HG02938 (cell line): ENCODE data around the gene GABRG3.

Experiments
- ATAC-seq: cut with Tn5 transposase; IDR thresholded peaks from one replicate; pipeline ENCODE4 v1.9.1; 2021; ENCODE audit warnings: mild to moderate bottlenecking, moderate library complexity; ENCODE audit not compliant: unreplicated experiment

GABRG3 gene

DNA sequence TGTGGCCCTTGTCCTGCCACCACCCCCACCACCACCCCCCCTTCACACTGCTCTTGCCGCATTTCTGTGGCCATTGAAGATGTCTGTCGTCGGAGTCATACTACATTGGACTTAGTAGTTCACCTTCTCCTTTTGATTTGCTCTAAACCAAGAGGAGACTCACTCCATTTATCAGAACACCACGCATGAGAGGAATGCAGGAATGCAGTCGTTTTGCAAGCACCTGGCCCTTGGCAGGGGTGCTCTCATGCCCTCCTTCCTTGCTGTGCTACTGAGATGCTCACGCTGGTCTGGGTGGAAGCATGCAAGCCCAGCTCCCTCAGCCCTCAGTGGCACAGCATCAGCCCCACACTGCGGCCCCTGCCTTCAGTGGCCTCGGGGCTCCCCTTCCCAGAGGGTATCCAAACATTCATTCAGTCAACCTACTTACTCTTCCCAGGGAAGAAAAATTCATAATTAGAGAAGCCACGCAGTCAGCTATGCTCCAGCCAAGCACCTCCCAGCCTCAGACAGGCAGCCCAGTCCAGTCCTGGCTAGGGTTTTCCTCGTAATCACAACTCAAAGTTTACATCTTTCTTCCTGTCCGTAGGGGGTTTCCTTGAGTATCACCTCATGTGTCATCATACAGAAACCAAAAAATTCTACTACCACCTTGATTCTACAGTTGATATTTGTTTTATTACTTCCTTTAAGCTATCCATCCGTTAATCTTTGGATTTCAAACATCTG lies 520.0 kb downstream of the GABRG3 start:
- ATAC-seq, result no peak

DNA sequence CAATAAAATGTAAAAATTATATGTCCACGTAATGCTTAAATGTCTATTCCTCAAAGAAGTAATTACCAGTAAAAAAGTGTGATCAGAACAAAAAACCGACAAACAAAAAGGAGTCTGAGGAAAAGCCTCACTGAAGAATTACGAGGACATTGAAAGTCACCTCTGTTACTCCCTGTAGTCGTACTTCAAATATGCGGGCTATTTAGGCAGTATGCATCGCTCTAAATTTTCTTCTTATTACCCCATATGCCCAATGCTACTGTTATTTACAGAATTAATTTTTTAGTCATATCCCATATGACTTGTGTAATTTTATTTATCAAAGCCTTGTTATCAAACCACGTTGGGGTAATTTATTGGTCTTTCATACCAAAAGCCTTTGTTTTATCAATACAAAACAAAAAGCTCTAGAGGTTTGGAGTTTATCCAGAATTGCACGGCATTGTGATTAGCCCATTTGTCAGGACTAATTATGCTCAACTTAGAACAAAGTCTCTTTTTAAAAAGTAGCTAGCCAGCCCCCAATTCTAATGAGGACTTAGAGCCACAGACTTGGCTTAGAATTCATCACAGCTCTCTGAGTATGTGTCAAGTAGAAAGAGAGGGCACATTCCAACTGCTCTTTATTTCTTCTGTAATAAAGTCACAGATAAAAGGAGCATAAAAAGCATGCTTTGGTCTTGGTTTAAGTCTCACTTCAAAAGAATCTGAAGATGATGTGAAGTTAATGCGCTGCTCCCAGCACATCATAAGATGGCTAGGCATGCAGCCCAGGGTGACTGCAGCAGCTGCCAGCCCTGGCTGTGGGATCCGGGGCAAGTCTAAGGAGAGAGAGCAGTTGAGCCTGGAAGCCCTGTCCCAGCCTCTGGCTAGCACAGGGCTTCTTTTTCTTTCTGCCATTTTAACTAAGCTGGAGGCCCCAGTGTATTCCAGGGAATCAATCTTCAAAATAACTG lies 521.0 kb downstream of the GABRG3 start:
- no peak for ATAC-seq

DNA sequence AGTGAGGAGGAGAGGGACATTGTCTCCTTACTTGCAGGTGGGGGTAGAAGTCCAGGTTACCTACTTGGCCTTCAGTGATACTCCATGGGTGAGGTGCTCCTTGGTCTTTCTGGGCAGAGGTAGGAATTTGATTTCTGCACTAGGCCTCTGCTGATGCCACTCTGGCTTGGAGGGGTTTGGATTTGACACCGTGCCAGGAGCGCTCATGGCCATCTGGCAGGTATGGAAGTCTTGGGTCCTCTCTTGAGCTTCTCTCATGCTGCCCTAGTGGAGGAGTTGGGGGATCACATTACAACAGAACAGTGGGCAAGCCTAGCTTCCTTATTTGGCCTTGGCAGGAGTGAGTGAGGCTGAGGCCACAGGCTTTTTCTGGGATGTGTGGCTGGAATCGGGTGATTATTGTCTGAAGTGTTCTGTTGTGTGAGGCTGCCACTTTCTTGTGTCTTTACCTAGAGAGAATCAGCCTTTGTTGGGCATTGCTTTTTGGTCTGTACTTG lies 525.0 kb downstream of the GABRG3 start:
- no peak for ATAC-seq

DNA sequence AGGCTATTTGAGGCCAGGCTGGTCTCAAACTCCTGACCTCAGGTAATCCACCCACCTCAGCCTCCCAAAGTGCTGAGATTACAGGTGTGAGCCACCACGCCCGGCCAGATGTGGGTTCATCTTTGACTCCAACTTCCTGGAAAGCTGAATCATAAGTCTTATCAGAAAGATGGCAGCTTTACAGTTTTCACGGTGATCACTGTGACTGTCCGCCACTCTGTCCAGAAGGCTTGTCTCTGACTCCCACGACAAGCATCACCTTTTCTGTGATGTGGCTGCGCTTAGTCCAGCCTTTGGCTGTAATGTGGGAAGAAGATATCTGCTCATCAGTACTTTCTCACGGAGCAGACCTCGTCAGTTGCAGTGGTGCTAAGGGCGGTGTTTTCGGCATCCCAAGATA lies 527.7 kb downstream of the GABRG3 start:
- ATAC-seq, result no peak

DNA sequence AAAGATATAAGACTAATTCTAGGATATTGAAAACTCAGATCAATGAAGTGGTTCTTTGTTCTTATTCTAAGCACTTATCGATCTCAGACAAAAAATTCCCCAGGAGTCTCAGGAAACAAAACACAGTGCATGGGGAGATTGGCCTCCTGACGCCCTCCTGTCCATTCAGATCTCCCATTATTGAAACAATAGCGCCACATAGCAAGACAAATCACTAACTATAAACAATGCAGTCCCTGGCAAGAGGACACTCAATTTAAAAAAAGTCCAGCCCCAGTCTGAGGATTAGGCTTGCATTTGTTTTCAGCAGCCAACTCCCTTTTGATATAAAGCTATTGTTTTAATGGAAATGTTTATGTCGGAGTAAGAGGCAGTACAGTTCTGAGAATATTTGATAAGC lies 528.2 kb downstream of the GABRG3 start:
- ATAC-seq, result no peak

DNA sequence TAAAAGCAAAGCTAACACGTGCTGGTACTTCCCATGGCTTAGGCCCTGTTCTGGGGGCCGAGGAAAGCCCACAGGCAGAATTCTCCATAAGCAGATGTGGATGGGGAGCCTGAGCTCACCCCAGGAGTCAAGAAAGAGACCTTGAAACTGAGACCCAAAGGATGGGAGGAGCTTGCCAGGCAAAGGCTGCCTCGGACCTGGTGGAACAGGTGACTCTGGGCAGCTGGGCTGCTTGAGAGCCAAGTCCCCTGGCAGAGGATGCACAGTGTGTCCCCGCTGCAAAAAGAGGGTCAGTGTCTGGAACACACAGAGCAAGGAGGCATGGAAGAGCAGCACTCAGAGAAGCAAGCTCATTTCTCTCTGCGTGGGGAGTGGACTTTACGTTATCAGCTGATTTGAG lies 528.7 kb downstream of the GABRG3 start:
- ATAC-seq, result no peak

DNA sequence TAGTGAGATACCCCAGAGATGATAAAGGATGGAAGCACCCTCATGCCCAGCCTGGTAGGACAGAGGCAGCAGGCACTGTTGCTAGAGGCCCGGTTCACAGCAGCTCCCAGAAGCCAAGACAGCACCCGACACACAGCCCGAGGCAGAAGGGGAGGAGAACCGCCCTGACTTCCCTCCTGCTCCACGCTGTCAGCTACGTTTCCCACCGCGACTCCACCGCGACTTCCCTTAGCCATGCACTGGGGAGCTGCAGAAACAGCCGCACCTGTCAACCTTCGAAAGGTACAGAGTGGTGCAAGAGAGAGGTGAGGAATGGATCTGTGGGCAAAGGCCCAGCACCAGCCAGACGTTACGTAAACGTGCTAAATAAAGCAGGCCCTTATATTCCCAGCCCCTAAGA lies 529.2 kb downstream of the GABRG3 start:
- no peak for ATAC-seq

DNA sequence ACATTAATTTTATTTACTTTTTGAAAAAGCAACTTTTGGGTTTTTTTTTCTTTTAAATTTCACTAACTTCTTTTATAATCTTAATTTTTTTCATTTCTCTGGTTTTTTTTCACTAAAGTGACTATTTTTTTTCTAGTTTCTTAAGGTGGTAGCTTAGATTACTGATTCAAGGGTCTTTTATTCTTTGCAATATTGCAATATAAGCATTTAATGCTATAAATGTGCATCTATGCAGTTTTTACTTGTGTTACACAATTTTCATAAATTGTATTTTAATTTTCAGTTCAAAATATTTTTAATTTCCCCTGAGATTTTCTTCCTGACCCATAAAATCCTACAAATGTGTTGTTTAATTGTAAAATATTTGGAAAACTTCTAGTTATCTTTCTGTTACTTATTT lies 535.8 kb downstream of the GABRG3 start:
- no peak for ATAC-seq

DNA sequence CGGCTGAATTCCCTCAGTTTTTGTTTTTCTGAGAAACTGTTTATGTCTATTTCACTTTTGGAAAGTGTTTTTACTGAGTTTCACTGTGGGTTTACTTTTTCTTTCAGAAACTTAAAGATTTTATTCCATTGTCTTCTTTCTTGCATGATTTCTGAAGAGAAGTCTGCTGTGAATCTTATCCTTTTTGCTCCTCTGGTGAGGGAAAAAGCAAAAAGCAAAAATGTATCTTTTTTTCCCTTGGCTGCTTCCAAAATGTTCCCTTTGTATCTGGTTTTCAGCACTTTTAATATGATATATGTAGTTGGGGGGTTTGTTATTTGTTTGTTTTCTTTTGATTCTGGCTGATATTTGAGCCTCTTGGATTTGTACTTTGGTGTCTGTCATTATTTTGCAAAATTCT lies 538.0 kb downstream of the GABRG3 start:
- ATAC-seq, result no peak

DNA sequence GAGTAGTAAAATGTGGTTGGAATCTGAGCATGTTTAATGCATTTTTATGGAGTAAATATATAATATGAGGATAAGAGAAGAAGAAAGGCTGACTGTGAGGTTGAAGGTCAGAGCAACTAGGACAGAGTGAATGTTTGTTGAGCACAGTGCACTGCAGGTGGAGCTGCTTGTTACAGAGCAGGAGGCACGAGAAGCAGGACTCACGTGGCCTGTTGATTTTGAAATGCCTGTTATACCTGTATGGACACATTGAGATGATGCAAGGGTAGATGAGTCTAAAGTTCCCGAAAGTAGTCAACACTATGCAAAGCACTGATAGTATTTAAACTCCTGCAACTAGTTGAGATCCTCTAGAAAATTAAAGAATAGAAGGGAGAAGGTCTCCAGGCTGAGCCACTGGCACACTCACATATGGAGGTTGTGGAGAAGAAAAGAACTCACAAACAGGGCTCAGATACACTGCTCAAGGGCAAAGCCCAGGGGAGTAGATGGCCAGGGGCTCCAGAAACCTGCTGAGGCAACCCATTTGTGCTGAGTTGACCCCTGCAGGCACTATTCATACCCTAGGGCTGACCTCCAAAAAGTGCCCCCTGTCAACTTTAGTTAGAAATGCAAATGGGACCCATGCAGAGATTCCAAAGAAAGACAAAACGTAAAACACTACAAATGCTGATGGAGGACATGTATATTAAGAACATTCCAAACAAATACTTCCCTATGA lies 541.5 kb downstream of the GABRG3 start:
- ATAC-seq, result no peak

DNA sequence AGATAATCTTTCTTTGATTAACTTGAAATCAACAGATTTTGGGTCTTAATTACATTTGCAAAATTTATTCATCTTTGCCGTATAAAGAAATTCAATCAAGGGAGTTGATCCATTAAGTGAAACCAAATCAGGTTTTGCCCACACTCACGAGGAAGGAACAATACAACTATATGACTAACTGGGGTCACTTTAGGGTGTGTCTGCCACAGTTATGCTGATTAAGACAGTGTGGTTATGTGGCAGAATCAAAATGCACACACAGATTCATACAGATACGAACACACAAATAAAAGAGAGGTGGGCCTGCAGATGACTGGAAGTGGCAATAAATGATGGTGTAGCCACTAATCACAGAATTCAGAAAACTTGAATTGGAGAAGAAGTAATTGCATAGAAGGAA lies 543.5 kb downstream of the GABRG3 start:
- ATAC-seq, result no peak

DNA sequence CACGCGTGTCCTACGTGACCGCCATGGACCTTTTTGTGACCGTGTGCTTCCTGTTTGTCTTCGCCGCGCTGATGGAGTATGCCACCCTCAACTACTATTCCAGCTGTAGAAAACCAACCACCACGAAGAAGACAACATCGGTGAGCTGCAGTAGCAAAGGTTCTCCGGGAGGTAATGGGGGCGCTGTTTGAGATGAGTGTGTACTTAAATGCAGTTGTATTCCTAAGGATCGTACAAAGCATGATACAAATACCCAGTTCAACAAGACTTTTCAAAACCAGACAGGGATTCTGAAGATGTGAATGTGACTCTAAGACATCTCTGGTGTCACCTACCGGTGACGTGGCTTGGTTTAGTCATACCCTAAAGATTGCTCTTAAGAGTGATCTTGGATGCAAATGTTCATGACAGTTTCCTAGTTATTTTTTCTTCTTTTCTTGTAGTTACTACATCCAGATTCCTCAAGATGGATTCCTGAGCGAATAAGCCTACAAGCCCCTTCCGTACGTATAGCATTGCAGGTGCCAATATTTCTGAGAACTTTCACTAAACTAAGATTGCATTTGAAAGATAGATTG lies 556.6 kb downstream of the GABRG3 start:
- no peak for ATAC-seq

DNA sequence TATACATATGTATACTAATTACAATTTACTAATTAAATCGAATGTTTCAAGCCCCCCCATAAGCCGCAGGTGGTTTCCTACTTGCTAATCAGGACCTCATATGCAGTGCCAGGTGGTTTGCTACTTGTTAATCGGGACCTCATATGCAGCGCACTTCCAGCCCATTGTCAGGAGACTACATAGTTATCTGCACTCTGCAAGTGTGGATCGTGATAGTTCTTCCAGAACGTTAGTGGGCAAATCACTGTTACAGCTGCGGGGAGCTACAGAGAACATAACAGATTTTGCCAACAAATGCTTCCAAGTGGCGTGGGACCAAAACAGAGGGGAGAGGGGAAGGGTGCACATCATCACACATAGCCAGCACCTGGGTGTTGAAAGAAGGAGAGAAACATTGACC lies 558.4 kb downstream of the GABRG3 start:
- no peak for ATAC-seq

DNA sequence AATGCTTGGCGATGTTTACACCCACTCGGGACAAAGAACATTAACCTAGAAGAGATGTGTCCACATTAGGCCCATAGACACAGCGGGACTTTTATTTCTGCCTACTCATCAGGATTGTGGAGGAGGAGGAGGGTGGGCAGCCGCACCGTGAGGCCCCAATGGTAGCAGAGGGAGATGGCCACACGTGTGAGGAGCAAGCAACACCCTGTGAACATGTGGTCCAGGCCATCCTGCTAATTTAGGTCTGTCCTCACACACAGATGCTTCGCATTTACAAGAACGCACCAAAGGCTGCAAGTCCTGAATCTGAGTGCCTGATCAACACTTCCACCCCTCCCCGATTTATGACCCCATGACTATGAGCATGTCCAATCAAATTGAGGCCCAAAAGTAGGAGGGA lies 560.0 kb downstream of the GABRG3 start:
- ATAC-seq, result no peak

DNA sequence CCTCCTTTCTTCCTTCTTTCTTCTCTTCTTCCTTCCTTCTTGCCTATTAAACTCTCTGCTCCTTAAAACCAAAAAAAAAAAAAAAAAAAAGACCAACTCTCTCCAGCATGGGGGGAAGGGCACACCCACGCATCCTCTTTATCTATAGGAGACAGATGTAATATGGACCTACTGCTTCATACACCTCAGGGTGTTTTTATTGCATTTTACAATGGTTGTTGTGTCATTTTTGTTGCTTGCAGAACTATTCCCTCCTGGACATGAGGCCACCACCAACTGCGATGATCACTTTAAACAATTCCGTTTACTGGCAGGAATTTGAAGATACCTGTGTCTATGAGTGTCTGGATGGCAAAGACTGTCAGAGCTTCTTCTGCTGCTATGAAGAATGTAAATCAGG lies 561.4 kb downstream of the GABRG3 start:
- no peak for ATAC-seq

DNA sequence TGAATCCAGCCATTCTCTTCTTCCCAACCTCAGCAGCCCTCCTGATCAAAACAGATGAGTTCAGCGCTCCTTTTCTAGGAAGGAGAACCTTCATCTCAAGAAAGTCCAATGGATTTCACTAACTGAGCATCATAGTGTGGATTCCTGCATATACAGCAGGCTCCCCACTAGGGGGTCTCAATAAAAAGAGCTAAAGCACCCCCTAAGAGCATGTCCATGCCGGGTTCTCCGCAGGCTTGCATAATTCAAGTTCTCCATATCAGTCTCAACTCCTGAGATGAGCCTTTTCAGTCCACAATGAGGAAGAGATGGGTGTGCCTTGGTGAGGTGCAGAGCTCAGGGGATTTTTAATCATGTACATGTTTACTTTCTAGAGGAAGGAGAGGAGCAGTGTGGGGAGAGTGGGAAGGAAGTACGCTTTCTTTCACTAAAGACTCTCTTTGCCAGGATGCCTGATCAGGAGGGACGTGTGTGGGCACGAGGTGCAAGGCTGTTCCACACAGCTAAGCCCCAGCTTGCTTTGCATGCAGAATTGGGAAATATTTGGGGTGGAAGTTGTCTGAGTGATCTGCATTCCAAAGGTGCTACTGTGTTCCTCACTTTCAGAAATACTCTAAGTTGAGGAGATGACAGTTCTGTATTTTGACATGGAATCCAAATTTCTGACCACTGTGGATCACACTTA lies 564.6 kb downstream of the GABRG3 start:
- ATAC-seq, result no peak

DNA sequence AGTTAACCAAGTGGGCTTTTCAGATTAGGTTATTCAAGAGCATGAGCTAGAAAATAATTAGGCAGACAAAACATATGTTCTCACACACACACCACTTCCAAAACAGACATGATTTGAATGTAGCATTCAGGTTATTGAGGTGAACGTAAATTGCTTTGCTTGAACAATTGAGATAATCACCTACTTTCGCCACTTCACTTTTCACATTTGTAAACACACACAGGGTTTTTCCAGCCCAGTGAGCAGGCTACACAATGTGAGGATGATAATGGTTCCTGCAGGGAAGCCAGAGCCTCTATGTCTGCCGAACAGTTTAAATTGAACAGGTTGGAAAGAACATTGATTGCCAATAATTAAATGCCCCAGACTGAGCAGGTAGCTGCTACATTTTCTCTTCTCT lies 567.3 kb downstream of the GABRG3 start:
- ATAC-seq, result no peak

DNA sequence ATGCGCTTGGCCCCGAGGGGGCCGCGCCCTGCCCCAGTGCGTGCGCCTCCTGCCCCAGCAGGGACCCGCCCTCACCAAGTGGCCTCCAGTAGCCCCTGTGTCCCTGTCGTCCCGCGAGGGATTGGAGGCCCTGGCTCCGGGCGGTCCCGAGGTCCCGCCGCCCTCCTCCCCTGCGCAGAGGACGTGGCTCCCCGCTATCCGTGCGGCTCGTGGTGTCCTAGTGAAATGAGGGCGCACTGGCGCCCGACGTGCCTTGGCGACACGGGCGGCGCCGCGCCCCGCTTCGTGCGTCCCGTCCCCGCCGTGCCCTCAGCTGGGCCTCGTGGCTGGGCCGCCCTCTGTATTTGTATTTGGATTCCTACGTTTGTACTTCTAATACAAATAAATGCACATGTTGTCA lies 570.6 kb downstream of the GABRG3 start:
- ATAC-seq, result no peak

DNA sequence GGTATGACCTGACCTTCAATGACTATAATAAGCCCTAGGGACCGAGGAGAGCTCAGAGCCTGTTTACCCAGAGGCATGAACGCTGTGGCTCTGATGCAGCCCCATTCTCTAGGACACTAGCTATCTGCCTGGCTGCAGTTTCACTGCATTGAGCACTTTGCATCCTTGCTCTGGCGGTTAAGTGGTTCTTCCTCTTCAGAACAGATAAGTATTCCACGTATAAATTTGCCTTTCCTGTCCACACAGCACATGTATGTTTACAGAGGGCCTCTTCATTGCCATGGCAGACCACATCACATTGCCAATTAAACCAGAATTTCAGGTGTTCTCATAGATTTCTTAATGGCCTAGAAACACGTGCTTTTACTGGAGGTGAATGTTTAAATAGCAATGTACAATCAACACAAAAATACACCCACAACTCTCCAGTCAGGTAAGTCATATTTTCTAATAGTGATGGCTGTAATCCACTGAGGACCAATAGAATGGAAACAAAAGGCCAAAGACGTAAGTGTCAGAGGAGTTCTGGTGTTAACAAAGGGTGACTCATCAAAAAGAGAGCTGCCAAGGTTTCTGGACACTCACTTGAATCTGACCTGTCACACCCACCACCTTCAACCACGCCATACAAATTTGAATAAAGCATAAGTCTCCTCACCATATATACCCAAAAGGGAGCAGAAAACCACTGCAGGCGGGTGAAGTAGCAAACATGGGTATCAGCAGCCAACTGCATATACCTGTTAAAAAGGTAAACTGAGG lies 574.7 kb downstream of the GABRG3 start:
- no peak for ATAC-seq

DNA sequence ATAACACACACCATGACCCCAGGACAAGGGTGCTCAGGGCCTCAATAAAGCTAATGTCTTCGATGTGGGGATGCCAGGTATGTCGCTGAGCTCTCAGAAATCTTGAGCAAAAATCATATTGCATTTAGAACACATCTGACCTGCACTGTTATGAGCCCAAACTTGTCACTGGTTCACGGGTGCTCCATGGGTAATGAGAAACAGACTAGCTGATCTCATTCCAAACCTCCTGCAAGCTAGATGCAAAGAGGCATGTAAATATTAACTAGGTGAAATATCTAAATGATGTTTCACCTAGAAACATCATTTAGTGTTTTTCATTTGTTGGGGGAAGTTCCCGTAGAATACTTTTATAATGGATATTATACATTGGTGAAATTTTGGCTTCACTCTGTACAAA lies 578.8 kb downstream of the GABRG3 start:
- no peak for ATAC-seq
